NCI-H2196 treated with DMSO at 0.1 percent for 48 hours (cell line): ENCODE data around the gene AARSD1.
"Not testable (repeated sequence)": the region's sequence is repeated elsewhere in the genome, so short reads cannot be mapped to it uniquely, and the experiment has no call there.

Experiments
- DNase-seq: peaks from one replicate; lab custom pipeline; 2025; ENCODE audit not compliant: unreplicated experiment; lab: John Stamatoyannopoulos, UW

AARSD1 gene

DNA sequence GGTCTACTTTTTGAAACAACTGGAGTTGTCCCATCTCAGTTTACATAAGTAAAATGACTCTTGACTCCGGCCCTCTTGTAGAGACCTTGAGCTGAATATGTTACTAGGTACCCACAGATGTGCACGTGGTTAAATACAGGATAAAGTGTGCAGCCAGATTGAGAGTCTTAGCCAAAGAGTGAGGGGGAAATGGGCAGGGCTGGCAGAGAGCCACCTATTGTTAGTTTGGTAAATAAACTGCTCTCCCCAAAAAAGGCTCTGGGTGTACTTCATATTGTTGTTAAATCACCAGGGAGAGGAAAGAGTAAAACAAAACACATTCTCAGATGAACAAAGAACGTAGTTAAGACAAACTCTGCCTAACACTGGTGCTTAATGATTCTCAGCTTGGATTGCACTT lies 43.3 kb downstream of the AARSD1 start:
- no peak for DNase-seq

DNA sequence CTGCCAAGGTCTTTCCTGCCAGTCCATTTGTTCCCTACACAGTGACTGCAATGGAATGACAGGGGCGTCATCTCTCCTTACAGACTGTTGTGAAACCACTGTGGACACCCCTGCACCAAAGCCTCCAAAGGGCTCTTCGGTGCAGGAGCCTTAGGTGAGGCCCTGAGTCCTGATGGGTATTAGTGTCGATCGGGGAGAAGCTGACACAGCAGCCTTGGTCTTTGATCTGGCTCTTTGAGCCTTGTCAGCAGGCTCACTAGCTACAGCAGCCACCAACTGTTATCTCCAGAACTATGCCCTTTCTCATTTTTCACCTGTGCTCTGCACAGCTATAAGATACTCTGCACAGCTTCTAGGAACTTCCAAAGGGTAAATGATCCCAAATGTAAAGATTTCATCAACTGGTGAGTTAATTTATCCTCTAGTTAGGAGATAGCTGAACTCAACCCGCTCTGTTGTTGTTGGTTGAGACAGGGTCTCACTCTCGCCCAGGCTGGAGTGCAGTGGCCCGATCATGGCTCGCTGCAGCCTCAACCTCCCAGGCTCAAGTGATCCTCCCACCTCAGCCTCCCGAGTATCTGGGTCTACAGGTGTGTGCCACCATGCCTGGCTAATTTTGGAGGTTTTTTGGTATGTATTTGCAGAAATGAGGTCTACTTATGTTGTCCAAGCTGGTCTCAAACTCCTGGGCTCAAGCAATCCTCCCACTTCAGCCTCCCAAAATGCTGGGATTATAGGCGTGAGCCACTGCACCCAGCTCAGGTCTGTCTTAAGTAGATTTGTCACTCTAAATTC lies 44.0 kb downstream of the AARSD1 start:
- DNase-seq = no peak

DNA sequence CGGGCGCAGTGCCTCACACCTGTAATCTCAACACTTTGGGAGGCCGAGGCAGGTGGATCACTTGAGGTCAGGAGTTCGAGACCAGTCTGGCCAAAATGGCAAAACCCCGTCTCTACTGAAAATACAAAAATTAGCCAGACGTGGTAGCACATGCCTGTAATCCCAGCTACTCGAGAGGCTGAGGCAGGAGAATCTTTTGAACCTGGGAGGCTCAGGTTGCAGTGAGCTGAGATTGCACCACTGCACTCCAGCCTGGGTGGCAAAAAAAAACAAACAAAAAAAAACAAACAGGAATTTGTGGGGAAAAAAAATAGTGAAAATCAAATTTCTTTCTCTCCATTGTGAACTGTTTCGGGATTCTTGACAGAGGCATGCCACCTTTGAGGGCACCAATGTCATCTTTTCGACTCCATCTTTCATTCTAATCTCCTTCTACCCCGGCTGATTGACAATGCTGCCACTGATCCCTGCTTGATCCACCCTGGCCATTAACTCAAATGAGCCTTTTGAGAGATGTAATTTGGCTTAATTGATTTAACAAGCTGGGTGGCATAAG lies 44.7 kb downstream of the AARSD1 start:
- not testable (repeated sequence) for DNase-seq

DNA sequence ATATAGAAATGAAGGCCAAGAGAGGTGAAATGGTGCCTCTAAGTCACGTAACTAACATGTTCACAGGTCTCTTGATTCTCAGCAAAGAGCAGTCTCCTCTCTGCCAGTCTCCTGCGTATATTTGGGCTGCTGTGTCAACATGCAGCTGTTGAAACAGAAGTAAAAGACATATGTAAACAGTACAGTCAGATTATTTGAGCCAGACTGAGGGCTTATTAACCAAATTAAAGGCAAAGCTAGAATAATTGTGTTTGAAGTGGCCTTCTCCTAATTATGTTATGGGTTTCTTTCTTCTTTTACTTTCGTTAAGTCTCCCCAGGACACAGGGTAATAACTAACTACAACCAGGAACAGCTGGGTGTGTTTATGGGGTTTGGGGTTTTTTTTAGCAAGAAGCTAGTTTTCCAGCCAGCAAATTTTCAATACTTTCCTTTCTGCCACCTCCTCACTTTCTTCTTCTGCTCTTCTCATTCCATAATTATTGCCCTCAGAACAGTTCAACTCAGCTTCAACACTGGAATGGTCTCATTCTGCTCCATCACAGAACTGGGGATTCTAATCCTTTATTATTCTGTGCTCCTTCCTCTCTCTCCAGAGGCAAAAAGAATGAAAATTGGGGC lies 45.2 kb downstream of the AARSD1 start:
- DNase-seq = peak; percentile 5

DNA sequence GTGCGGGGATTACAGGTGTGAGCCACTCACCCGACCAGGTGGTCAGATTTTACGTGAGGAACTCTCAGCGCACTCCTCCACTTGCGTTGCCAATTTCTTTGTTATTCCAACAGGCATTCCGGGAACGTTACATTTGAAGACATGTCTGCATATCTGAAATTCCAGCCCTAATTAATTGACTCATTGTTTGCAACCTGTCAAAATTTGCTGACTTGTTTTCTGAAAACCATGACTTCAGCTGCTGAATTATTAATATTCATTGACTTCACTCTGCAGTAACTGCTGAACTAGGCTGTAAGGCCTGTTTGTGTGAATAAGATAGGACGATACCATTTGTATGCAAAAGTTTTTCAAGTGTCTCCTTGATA lies 47.0 kb downstream of the AARSD1 start:
- DNase-seq = no peak

GRCh38 chr17:42916388-42917235 lies 47.6 kb downstream of the AARSD1 start:
- DNase-seq = not testable (repeated sequence)

DNA sequence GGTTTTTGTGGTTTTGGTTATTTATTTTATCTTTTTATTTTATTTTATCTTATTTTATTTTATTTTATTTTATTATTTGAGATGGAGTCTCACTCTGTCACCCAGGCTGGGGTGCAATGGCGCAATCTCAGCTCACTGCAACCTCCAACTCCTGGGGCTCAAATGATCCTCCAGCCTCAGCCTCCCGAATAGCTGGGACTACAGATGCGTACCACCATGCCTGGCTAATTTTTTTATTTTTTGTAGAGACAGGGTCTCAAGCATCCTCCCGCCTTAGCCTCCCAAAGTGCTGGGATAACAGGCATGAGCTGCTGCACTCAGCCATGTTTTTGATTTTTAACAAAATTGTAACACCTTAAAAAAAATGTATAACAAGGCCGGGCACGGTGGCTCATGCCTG lies 49.0 kb downstream of the AARSD1 start:
- DNase-seq = not testable (repeated sequence)

DNA sequence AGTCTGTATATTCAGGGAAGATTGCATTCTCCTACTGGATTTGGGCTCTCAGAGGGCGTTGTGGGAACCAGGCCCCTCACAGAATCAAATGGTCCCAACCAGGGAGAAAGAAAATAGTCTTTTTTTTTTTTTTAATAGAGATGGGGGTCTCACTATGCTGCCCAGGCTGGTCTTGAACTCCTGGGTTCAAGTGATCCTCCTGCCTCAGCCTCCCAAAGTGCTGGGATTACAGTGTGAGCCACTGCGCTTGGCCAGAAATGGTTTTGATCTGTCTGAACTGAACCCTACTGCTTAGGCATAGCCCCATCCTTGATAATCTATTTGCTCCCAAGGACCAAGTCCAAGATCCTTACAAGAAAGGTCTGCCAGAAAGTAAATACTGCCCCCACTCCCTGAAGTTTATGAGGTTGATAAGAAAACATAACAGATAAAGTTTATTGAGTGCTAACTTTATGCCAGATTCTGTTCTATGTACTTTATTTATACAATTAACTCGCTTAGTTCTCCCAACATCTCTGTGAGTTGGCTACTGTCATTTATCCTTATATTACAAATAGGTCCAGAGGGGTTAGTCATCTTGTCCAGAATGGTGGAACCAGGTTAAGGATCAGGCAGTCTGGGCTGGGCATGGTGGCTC lies 50.2 kb downstream of the AARSD1 start:
- no peak for DNase-seq

- DNase-seq = no peak
Measured at GRCh38 chr17:42913522-42913921, 50.7 kb downstream of the AARSD1 start.

DNA sequence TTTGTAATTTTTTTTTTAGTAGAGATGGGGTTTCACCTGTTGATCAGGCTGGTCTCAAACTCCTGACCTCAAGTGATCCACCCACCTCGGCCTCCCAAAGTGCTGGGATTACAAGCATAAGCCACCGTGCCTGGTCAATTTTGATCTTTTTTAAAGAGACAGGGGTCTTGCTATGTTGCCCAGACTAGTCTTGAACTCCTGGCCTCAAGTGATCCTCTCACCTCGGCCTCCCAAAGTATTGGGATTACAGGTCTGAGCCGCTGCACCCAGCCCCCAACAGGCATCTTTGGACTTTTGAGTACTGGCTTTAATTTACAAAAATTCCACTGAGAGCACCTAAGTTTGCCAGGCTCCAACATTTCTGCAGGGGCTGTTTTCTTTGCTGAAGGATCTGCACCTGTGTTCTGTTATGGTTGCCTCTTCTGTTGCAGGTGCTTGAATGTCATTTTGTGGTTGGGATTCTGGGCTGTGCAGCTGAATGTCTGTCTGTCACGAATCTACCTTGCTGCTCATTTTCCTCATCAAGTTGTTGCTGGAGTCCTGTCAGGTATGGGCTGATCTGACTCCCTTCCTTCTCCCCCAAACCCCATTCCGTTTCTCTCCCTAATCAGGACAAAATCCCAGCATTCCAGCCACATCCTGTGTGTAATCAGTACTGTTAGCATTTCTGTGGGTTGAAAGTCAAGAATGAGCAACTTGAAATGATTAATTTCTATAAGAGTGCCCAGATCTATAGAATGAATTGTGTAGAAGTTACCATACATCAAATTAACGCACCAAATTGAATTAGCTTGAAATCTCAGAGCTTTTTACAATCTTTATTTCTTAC lies 55.2 kb downstream of the AARSD1 start:
- no peak for DNase-seq

- DNase-seq = no peak
Measured at GRCh38 chr17:42906772-42907446, 57.3 kb downstream of the AARSD1 start.

DNA sequence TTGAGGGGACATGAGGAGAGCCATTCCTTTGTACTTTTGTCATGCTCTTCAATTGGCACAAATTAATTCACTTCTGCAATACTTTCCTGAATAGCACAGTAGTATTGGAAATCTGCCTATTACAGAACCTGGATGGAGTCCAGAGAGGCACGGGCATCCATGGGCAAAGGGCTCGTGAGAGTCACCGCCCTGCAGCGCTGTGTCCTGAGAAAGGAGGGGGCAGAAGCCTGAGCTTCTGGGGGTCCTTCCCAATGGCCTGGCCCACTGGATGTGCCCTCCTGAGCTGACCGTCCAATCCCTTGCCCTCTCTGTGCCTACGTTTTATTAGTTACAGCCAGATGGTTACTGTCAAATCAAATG lies 60.2 kb downstream of the AARSD1 start:
- DNase-seq = no peak

DNA sequence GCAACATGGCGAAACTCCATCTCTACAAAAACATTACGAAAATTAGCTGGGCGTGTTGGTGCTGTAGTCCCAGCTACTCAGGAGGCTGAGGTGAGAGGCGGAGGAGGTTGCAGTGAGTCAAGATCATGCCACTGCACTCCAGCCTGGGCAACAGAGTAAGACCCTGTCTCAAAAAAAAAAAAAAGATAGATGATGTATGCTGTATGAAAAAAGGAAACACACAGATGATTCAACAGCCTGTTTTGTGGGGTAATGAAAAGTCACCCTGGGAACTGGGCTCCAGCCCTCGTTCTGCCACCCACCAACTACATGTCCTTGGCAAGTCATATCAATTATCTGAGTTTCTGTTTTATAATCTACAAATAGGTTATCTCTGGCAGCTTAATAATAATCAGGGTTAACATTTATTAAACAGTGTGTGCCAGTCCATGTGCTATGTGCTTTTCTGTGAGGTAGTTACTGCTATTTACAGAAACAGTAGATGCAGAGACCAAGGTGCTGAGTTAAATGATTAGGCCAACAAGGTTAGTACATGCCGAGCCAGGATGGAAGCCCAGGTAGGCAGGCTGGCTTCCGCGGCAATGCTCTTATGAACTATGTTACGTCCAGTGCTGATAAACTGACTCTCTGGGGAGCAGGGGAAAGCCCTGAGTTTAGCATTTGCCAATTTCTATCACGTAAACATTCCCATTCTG lies 62.6 kb downstream of the AARSD1 start:
- DNase-seq = no peak
